OCI-M2 (cell line): ENCODE results near the gene TRIM49D1.
"Not testable (repeated sequence)": the region's sequence is repeated elsewhere in the genome, so short reads cannot be mapped to it uniquely, and the experiment has no call there.

Experiments used
- DNase-seq: peaks from one replicate; lab custom pipeline; 2025; ENCODE audit not compliant: unreplicated experiment; lab: John Stamatoyannopoulos, UW

Gene TRIM49D1, protein sequence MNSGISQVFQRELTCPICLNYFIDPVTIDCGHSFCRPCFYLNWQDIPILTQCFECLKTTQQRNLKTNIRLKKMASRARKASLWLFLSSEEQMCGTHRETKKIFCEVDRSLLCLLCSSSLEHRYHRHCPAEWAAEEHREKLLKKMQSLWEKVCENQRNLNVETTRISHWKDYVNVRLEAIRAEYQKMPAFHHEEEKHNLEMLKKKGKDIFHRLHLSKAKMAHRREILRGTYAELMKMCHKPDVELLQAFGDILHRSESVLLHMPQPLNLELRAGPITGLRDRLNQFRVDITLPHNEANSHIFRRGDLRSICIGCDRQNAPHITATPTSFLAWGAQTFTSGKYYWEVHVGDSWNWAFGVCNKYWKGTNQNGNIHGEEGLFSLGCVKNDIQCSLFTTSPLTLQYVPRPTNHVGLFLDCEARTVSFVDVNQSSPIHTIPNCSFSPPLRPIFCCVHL

DNA sequence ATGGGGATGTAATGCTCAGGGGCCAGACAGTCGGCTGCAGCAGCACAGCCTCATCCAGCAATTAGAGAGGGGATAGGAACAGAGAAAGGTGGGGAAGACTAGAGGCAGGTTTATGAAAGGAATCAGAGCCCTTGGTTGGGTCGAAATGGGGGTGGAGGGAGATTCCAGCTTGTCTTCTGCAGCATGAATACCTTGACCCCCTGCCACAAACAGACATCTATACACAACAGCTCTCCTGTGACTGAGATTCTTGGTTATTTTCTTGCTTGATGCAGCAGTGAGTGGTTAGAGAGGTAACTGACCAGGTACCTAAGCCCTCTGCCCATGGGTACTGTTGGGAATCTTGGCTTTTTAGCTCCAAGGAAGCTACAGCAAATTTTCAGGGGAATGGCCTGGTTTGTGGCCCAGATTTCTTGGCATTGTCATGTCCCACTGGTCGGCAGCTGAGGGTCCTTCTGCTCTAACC lies at the start of gene TRIM49D1:
TSS of gene TRIM49D1 (minus strand) at position 51 of the 466 bp plus-strand sequence. CDS start 4,535 bp downstream, outside the sequence.
- DNase-seq, result no peak

DNA sequence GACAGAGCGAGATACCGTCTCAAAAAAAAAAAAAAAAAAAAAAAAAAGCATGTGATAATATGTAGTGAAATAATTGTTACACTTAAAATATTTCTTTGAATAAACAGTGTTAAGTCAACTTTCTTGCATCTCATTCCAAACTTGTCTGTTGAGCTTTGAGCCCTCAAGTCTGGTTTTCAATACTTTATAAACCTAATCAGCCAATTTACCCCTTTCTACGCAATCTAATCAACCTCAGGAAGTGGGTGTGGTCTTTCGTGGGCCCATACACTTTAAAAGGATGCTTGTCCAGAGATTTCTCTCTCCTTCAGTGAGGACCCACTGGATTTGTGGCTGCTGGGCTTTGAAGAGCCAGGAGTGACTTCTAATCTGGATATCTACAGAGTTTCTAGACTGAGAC lies 43.7 kb upstream of the TRIM49D1 start, which contains the start of gene TRIM64:
TSS of gene TRIM64 (plus strand) at position 301 of the 400 bp plus-strand sequence. CDS start 2,467 bp downstream, outside the sequence.
- DNase-seq, result not testable (repeated sequence)

DNA sequence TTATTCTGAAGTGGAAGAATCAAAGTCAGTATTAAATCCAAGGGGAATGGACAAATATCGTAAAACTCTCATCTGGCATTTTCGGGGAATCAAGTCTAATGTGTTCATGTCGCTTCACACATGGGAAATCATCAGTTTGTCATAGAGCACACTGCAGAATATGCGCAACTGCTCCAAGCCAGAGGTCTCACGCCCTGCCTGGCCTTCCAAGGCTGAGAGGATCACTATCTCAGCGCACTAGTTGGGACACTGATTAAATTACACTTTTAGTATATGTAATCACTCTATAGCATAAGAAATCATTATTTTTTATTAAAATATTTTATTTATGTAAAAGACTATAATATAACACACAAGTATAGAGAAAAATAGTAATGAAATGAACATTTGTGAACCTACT lies 38.8 kb upstream of the TRIM49D1 start:
- not testable (repeated sequence) for DNase-seq

DNA sequence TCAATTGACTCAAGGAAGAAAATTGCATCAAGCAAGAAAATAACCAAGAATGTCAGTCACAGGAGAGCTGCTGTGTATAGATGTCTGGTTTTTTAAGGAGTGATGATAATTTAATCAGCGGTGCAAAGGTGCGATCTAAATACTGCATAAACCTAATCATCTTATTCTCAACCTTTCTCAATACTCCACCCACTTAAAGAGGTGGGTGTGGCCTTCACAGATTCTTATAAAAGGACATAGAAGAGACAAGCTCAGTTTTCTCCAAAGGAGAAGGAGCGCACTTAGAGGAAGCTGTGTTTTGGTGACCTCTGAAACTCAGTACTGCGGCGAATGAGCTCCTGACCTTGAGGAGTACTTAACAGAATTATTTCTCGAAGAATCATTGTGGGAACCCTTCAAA lies 1.7 kb upstream of the TRIM49D1 start, which contains the start of gene TRIM49D2:
TSS of gene TRIM49D2 (plus strand) at position 301 of the 400 bp plus-strand sequence. CDS start 2,698 bp downstream, outside the sequence.
- not testable (repeated sequence) for DNase-seq

DNA sequence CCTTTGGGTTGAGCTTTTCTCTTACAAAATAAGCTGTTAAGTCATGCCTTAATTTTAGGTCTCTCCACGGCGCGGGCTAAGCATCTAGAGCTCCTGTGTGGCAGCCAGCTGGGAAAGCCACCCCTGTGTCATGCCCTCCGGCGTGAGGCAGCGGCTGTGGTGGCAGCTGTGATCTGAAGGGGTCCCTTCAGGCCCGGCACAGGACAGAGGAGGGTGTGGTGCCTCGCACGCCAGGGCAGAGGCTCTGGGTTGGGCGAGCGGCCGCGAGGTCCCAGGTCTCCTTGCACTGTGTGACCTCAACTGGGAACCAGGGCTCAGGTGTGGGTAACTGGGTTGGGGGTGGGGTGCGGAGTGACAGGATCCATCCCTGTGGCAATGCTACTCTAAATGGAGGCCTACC lies 21.2 kb downstream of the TRIM49D1 start:
- DNase-seq, result not testable (repeated sequence)

DNA sequence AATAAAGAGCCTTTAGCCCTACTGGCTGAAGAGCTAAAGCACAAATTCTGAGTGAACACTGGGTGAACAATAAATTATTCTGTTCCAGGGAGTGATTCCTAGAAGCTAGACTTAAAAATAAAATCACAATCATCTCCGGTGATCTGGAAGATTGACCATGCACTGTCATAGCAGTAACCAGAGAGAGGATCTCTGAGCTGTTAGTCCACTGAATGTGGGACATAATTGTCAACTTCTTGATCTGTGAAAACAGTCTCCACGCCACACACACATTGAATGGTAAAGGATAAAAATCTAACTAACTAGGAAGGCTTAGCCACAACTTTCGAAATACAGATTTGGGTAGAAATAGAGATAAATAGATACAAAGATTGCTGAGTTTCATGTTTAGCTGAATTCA lies 28.8 kb downstream of the TRIM49D1 start:
- DNase-seq, result not testable (repeated sequence)

DNA sequence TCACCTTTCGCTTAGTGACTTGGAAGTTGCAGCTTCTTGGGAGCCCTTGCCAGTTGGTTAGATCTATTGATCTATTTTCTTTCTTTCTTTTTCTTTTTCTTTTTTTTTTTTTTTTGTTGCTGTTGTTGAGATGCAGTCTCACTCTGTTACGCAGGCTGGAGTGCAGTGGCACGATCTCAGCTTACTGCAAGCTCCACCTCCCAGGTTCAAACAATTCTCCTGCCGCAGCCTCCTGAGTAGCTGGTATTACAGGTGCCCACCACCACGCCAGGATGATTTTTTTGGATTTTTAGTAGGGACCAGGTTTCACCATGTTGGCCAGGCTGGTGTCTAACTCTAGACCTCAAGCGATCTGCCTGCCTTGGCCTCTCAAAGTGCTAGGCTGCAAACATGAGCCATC lies 44.5 kb downstream of the TRIM49D1 start:
- not testable (repeated sequence) for DNase-seq

DNA sequence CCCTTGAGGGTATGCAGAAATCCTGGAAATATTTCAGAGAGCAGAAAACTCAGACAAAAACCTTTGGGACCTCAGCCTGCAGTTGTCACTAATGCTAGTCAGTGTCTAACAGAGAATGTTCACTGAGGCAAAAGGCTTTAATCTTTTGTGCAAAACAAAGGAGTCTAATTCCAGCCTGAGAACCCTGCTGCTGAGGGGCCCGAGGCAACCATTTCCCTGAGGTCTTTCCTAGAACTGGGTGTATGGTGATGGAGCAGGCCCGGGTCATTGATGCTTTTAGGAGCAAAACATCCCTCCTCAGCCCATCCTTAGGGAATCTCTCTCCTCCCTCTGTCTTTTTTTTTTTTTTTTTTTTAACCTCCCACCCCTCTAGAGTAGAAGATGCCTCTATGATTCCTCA lies 49.5 kb downstream of the TRIM49D1 start:
- not testable (repeated sequence) for DNase-seq

DNA sequence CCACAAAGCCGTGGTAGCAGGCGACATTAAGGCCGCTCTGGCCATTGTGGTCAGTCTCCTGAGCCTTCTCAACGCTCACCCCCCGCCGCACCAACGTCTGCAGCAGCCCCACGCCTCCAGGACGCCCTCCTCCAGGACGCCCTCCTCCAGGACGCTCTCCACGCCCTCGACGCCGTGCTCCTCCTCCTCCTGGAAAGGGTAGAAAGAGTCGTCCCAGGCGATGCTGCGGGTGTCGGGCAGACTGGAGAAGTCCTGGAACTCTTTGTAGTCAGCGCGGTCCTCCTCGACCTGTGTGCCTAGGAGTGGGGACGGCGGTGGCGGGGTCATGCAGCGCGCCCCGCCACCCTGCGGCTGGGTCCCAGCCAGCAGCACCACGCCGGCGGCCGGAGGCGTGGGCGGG lies 56.8 kb downstream of the TRIM49D1 start:
- DNase-seq, result not testable (repeated sequence)

DNA sequence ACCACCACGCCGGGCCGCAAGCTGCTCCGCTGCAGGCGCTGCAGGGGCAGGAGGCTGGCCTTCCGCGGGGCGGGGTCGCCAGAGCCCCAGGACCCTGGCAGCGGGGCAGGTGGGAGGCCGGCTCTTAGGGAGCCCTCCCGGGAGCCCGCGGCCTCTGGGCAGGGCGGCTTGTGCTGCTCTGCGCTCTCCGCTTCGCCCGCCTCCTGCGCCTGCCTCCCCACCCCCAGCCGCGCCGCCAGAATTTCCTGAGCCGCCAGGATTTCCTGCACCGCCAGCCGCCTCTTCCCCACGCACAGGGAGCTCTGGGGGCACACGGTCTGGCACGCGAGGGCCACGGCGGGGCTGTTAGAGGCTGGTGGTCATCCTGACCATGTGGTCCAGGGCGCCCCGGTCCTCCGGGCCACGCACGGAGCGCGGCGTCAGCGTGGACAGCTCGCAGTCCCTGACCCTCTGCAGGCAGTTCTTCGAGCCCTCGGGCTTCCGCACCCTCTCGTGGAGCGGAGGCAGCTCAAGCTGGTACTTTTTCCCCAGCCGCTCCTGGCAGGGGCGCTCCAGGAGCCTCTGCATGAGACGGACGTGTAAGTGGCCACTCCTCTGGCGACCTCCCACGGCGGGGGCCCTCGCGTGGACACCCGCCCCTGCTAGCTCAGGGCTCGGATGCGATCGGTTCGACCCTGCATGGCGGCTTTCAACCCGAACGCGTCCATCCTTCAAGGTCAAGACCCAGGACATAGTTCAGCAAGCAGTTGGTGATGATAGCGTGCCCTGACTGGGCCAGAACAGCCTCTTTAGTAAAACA lies 57.9 kb downstream of the TRIM49D1 start:
- not testable (repeated sequence) for DNase-seq
